Liver (tissue), 3 donors: ENCODE data around the gene CNIH3.

Source experiments
- ATF3 ChIP-seq: IDR thresholded peaks from 2 replicates; pipeline ENCODE4 v1.6.1; 2016; ENCODE audit warnings: antibody characterized with exemption
- CTCF ChIP-seq: fragments of 150-350 bp; IDR thresholded peaks from 2 replicates; pipeline ENCODE4 v1.5.1; 2017; ENCODE audit warnings: improper control_type of control experiment, low read depth, low read length; ENCODE audit not compliant: missing input control
- EGR1 ChIP-seq, 2 donors: IDR thresholded peaks; 2 replicates each; pipeline ENCODE4 v1.6.1; 2016 to 2018; ENCODE audit warnings: antibody characterized with exemption in 2 of 2, low read depth in 2 of 2
- FOXA1 ChIP-seq: IDR thresholded peaks from 2 replicates; pipeline ENCODE4 v1.6.1; 2016; ENCODE audit warnings: antibody characterized with exemption
- GABPA ChIP-seq, 2 donors: IDR thresholded peaks in 1 of 2; conservative IDR thresholded peaks in 1 of 2; 2 replicates each; pipeline ENCODE4 v1.6.1; 2016; ENCODE audit warnings: antibody characterized with exemption in 2 of 2, mild to moderate bottlenecking in 1 of 2, moderate library complexity in 1 of 2
- HNF4G ChIP-seq: IDR thresholded peaks from 2 replicates; pipeline ENCODE4 v1.6.1; 2016; ENCODE audit warnings: antibody characterized with exemption
- JUND ChIP-seq, 2 donors: IDR thresholded peaks; 2 replicates each; pipeline ENCODE4 v1.6.1; 2016; ENCODE audit warnings: antibody characterized with exemption in 2 of 2
- MAX ChIP-seq: IDR thresholded peaks from 2 replicates; pipeline ENCODE4 v1.6.1; 2016; ENCODE audit warnings: antibody characterized with exemption
- RAD21 ChIP-seq, 2 donors: IDR thresholded peaks; 2 replicates each; pipeline ENCODE4 v1.6.1; 2016; ENCODE audit warnings: antibody characterized with exemption in 2 of 2, mild to moderate bottlenecking in 2 of 2
- REST ChIP-seq: IDR thresholded peaks from 2 replicates; pipeline ENCODE4 v1.6.1; 2016; ENCODE audit warnings: antibody characterized with exemption, mild to moderate bottlenecking
- RXRA ChIP-seq, 2 donors: IDR thresholded peaks; 2 replicates each; pipeline ENCODE4 v1.6.1; 2017 to 2018; ENCODE audit warnings: antibody characterized with exemption in 2 of 2, mild to moderate bottlenecking in 1 of 2
- SP1 ChIP-seq: IDR thresholded peaks from 2 replicates; pipeline ENCODE4 v1.6.1; 2018; ENCODE audit warnings: antibody characterized with exemption, mild to moderate bottlenecking
- TAF1 ChIP-seq: conservative IDR thresholded peaks from 2 replicates; pipeline ENCODE4 v1.6.1; 2016; ENCODE audit warnings: antibody characterized with exemption, mild to moderate bottlenecking
- YY1 ChIP-seq: IDR thresholded peaks from 2 replicates; pipeline ENCODE4 v1.6.1; 2016; ENCODE audit warnings: antibody characterized with exemption, mild to moderate bottlenecking
- donor health status: healthy.
- donor health status: healthy.

- TF ChIP-seq REST (no peak), TAF1 (no peak), CTCF (no peak), JUND (IDR thresholded peaks at IDR 0.05) (no peak), ATF3 (no peak), FOXA1 (no peak), SP1 (no peak), RAD21 (IDR thresholded peaks at IDR 0.05) (no peak), MAX (no peak), YY1 (no peak), GABPA (IDR thresholded peaks at IDR 0.05 in 1 of 2, conservative IDR thresholded peaks at IDR 0.05 in 1 of 2) (no peak), HNF4G (no peak), RXRA (IDR thresholded peaks at IDR 0.05) (no peak), EGR1 (IDR thresholded peaks at IDR 0.05; ENCODE audit: low read depth in 2 of 2) (no peak)
Observed at GRCh38 chr1:224624432-224624831, 8.3 kb downstream of the CNIH3 start.
